Measurements from ENCODE around the gene ZIC1. TPM values are rescaled to one million over a fixed set of nuclear protein-coding genes. Genes with fewer than 3 reads are reported as not detected.

ZIC1 gene
- total RNA-seq, 1 donor from 2014 or later = 31.7 TPM

- DNase-seq (ENCODE audit: low read depth) = no peak
Measured at GRCh38 chr3:147395899-147396711, 13.1 kb upstream of the ZIC1 start.

GRCh38 chr3:147396712-147397046 is 12.5 kb upstream of the ZIC1 start:
- DNase-seq (ENCODE audit: low read depth) = no peak

GRCh38 chr3:147397155-147397874 is 11.8 kb upstream of the ZIC1 start:
- no peak for DNase-seq (ENCODE audit: low read depth)

- no peak for DNase-seq (ENCODE audit: low read depth)
Measured at GRCh38 chr3:147397875-147398812, 11.0 kb upstream of the ZIC1 start.

- DNase-seq (ENCODE audit: low read depth) = no peak
Measured at GRCh38 chr3:147398813-147399534, 10.2 kb upstream of the ZIC1 start.

GRCh38 chr3:147400111-147400510 is 9.1 kb upstream of the ZIC1 start:
- DNase-seq (ENCODE audit: low read depth) = no peak

- no peak for DNase-seq (ENCODE audit: low read depth)
Measured at GRCh38 chr3:147400999-147401398, 8.2 kb upstream of the ZIC1 start.

- no peak for DNase-seq (ENCODE audit: low read depth)
Measured at GRCh38 chr3:147401421-147401820, 7.7 kb upstream of the ZIC1 start.

- no peak for DNase-seq (ENCODE audit: low read depth)
Measured at GRCh38 chr3:147402159-147402558, 7.0 kb upstream of the ZIC1 start.

- DNase-seq (ENCODE audit: low read depth) = no peak
Measured at GRCh38 chr3:147403511-147403910, 5.7 kb upstream of the ZIC1 start.

GRCh38 chr3:147404000-147404799 is 5.0 kb upstream of the ZIC1 start:
- no peak for DNase-seq (ENCODE audit: low read depth)

- no peak for DNase-seq (ENCODE audit: low read depth)
Measured at GRCh38 chr3:147404800-147405230, 4.3 kb upstream of the ZIC1 start.

- DNase-seq (ENCODE audit: low read depth) = no peak
Measured at GRCh38 chr3:147405231-147406027, 3.7 kb upstream of the ZIC1 start.

GRCh38 chr3:147406028-147406931 is 2.9 kb upstream of the ZIC1 start, which contains the start of gene ZIC4:
ZIC4 (minus strand) TSS chr3:147406543; CDS start chr3:147402797, 3,746 bp downstream.
- DNase-seq (ENCODE audit: low read depth) = no peak

GRCh38 chr3:147407114-147407497 is 2.1 kb upstream of the ZIC1 start:
- DNase-seq (ENCODE audit: low read depth) = no peak

GRCh38 chr3:147407498-147408187 is 1.5 kb upstream of the ZIC1 start:
- no peak for DNase-seq (ENCODE audit: low read depth)

Data from myocyte (in vitro differentiated cells).